Measurements from ENCODE around the gene CRADD.
"Not testable (repeated sequence)": the region's sequence is repeated elsewhere in the genome, so short reads cannot be mapped to it uniquely, and the experiment has no call there.

Gene CRADD

GRCh38 chr12:93758801-93759373, 81.7 kb downstream of the CRADD start:
- no peak for DNase-seq (ENCODE audit: low read depth)

- DNase-seq (ENCODE audit: low read depth), result no peak
These were observed 82.4 kb downstream of the CRADD start for GRCh38 chr12:93759512-93760081.

GRCh38 chr12:93760275-93760875, 83.2 kb downstream of the CRADD start:
- DNase-seq (ENCODE audit: low read depth), result no peak

- DNase-seq (ENCODE audit: low read depth), result peak; percentile 81
These were observed 85.0 kb downstream of the CRADD start for GRCh38 chr12:93762059-93762719.

- no peak for DNase-seq (ENCODE audit: low read depth)
These were observed 85.9 kb downstream of the CRADD start for GRCh38 chr12:93762912-93763553.

GRCh38 chr12:93763746-93764147, 86.6 kb downstream of the CRADD start:
- DNase-seq (ENCODE audit: low read depth), result no peak

- no peak for DNase-seq (ENCODE audit: low read depth)
These were observed 89.2 kb downstream of the CRADD start for GRCh38 chr12:93766371-93766770.

- DNase-seq (ENCODE audit: low read depth), result peak; percentile 84
These were observed 89.8 kb downstream of the CRADD start for GRCh38 chr12:93766796-93767523.

- no peak for DNase-seq (ENCODE audit: low read depth)
These were observed 90.3 kb downstream of the CRADD start for GRCh38 chr12:93767524-93767863.

- no peak for DNase-seq (ENCODE audit: low read depth)
These were observed 95.0 kb downstream of the CRADD start for GRCh38 chr12:93772003-93772700.

GRCh38 chr12:93773122-93773871, 96.1 kb downstream of the CRADD start:
- DNase-seq (ENCODE audit: low read depth), result peak; percentile 55

- peak; percentile 99 for DNase-seq (ENCODE audit: low read depth)
These were observed 99.4 kb downstream of the CRADD start for GRCh38 chr12:93776581-93777018.

- peak; percentile 92 for DNase-seq (ENCODE audit: low read depth)
These were observed 100.1 kb downstream of the CRADD start for GRCh38 chr12:93777254-93777653.

GRCh38 chr12:93778306-93778705, 101.1 kb downstream of the CRADD start:
- peak; percentile 98 for DNase-seq (ENCODE audit: low read depth)

GRCh38 chr12:93778766-93779165, 101.6 kb downstream of the CRADD start:
- no peak for DNase-seq (ENCODE audit: low read depth)

- DNase-seq (ENCODE audit: low read depth), result peak; percentile 94
These were observed 103.0 kb downstream of the CRADD start for GRCh38 chr12:93780101-93780641.

GRCh38 chr12:93780886-93781285, 103.7 kb downstream of the CRADD start:
- DNase-seq (ENCODE audit: low read depth), result not testable (repeated sequence)

GRCh38 chr12:93781961-93782360, 104.8 kb downstream of the CRADD start:
- DNase-seq (ENCODE audit: low read depth), result not testable (repeated sequence)

GRCh38 chr12:93782853-93783252, 105.7 kb downstream of the CRADD start:
- DNase-seq (ENCODE audit: low read depth), result peak; percentile 36

- peak; percentile 20 for DNase-seq (ENCODE audit: low read depth)
These were observed 106.7 kb downstream of the CRADD start for GRCh38 chr12:93783832-93784231.
